GM19438 (cell line): ENCODE data around the gene BRD1.
"Not testable (repeated sequence)": the region's sequence is repeated elsewhere in the genome, so short reads cannot be mapped to it uniquely, and the experiment has no call there.

ENCODE experiments used
- ATAC-seq: cut with Tn5 transposase; IDR thresholded peaks from one replicate; pipeline ENCODE4 v1.9.1; 2021; ENCODE audit warnings: low read depth; ENCODE audit not compliant: unreplicated experiment

BRD1 gene

DNA sequence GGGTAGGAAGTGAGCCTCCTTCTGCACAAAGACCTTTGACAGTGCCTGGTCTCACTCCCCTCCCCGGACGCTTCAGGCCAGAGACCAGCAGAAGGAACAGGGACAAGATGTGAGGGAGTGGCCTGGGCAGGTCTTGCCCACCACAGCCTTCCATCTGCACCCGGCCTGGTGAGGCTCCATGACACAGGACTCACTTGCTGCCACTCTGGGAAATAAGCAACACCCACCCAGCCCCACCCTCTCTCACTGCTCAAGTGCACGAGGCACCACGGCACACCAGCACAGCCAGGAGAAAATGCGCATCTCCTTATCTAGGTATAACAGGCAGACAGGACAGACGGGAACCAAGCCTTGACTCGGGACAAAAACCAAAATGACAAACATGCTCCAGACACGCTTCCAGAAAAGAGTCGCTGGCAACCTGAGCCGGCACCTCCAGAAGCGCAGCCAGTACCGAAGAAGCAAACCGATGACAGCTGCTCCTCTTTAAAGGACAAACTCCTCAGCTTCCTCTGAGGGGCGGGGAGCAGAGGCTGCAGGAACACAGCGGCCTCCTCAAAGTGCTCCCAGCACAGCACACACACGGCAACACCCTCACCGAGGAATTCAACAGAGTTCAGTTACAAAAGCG lies 41.7 kb downstream of the BRD1 start:
- ATAC-seq, result no peak

DNA sequence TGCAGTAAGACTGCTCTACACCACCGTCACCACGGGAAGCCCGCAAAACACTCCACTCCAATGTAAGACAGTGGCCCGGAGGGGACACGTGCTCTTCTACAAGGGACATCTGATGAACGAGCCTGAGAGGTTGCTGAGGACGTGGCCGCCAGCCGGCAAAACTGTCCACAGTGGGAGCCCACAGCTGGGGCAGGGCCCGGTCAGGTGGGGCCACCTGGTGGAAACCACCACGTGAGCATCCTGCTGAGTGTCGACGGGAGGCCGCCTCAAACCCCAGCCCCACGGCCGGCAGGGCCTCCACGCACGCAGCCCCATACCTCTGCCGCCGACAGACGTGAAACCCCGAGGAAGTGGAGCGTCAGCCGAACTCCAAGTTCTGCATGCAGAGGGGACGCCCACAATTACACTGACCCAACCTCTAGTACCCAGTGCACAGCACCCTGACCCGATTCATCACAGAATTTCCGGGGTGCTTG lies 42.6 kb downstream of the BRD1 start:
- no peak for ATAC-seq

DNA sequence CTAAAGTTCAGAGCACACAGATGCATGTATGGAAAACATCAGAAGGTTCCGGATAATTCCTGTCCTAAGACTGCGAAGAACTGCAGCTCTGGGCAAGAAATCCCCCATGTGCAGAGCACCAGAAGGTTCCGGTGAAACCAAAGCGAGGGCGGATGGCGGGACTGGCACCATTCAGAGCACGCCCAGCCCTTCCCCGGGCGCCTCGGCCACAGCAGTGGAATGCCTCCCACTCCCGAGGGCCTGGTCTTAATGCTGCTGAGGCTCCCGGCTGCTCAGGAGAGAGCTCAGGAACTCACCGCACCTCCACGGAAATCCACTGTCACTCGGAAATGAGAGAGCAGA lies 43.1 kb downstream of the BRD1 start:
- no peak for ATAC-seq

DNA sequence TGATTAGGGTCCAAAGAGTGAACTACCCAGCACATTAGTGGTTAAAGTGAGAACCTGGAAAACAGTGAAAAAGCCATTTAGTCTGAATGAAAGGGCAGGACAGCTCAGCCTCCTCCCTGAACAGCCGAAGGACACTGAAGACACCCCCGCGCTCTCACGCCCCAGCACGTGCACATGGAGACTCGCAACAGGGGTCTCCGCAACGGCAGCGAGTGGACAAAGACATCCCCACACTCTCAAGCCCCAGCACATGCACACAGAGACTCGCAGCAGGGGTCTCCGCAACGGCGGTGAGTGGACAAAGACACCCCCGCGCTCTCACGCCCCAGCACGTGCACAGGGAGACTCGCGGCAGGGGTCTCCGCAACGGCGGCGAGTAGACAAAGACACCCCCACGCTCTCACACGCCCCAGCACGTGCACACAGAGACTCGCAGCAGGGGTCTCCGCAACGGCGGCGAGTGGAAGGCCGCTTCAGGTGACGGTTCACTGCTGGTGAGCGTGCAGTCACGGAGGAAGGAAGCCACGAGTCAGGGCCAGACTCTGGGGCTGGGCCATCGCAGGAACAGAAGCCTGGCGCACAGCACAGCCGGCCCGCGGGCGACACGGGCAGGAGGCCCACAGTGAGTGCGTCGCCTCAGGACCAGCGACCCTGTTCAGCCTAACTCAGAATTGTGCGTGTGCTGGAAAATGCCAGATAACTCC lies 43.6 kb downstream of the BRD1 start:
- no peak for ATAC-seq

DNA sequence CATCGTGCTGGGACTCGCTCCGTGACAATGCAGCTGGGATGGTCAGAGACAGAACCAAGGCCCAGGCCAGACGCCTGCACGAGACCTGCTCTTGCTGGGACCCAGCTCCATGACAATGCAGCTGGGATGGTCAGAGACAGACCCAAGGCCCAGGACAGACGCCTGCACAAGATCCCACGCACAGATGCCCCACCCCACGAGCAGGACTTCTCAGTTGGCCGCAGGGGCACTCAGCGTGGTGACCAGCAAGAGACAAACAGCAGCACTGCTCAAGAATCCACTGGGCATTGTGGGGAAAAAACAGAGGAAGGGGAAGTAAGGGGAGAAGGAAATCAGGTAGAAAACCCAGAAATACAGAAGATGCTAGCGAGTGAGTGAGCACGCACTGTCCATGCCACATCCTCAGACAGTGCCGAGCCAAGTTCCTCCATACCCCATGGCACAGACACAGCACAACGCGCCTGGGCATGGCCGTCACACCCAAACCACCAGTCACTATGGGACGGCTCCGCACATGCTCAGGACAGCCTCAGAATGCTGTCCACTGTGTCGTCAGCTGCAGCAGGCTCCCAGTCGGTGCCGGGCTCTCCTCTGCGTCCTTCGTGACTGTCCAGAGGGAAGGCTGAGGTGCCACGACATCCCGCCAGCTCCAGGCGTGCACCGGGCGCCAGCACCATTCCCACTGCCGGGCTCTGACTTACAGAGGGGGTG lies 44.5 kb downstream of the BRD1 start:
- ATAC-seq, result no peak

DNA sequence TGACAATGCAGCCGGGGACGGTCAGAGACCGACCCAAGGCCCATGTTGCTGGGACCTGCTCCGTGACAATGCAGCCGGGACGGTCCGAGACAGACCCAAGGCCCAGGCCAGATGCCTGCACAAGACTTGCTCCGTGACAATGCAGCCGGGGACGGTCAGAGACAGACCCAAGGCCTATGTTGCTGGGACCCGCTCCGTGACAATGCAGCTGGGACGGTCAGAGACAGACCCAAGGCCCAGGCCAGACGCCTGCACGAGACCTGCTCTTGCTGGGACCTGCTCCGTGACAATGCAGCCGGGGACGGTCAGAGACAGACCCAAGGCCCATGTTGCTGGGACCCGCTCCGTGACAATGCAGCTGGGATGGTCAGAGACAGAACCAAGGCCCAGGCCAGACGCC lies 45.8 kb downstream of the BRD1 start:
- ATAC-seq, result not testable (repeated sequence)

DNA sequence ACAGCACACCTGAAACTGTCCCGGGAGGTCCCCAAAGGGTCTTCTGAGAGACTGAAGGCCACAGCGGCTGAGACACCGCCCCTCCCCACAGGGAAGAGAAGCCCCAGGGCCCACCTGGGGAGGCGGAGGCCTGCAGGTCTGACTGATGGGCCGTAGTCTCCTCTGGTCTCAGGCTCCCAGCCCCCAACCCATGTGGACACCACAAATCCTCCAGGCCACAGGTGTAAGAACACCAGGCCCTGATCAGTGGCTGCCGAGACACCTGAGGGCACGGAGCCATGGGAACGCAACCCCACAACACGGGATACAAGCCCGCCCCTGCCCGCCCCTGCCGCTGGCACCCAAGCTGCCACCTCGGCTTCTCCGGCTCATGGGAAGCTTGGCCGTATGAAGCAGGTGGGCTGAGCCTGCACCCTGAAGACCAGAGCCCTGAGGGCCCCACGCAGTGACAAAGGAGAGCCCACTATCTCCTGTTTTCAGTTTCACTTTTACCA lies 46.3 kb downstream of the BRD1 start:
- ATAC-seq, result no peak

DNA sequence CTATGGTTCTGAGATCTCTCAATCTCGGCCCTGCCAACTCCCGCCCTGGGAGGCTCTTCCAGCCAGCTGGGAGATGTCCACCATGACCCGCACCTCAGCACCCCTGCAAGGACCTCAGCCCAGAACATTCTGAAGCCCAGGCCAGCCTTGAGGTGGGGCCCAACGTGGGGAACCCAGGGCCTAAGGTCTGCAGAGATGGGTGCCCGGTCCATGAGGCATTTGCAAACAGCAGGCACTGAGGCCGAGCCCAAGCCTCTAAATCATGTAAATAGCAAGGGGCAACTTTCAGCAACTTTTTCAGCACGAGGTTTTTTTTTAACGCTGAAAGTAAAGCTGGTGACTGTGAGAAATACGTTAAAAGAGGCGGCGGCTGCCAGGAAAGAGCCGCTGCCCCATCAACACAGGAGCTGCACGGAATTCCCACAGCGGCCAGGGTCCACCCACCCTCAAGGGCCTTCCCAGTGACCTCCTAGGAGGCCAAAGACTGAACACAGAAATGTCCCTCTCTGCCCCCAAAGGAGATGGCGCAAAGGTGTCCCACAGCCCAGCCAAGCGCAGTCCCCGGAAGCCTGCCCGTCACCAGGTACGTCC lies 46.9 kb downstream of the BRD1 start:
- no peak for ATAC-seq

DNA sequence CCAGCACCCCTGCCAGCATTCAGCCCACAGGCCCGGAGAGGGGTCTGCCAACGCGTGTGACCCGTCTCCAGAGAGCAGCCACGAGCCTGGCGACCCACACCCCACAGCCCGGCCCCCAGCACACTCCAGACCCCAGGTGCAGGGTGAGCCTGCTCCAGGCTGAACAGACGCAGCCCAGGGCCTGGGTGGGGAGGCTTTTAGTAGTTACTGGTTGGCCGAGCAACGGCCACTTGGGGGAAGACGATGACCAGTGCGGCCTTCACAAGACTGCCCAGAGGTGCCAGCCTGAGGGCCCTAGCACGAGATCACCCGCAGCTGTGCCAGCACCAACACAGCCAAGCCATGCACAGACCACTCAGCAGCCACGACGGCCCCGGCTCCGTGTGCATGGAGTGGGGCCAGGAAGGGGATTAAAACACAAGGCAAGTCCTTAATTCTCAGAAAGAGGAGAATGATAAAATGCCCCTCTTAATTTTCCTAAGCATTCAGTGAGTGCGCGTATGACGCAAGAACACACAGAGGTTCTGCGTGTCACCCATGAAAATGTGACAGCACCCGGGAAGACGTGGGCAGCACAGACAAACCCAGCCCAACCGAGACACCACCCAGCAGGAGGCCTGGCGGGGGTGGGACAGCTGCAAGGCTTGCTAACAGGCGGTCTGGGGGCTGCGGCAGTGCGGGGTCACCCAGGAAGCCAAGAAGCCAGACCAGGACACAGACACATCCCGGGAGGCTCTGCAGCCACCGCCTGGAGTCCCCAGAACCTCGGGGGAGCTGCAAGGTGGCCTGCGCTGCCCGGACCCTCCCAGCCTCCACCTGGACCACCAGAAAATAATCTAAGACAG lies 47.6 kb downstream of the BRD1 start:
- ATAC-seq, result no peak

DNA sequence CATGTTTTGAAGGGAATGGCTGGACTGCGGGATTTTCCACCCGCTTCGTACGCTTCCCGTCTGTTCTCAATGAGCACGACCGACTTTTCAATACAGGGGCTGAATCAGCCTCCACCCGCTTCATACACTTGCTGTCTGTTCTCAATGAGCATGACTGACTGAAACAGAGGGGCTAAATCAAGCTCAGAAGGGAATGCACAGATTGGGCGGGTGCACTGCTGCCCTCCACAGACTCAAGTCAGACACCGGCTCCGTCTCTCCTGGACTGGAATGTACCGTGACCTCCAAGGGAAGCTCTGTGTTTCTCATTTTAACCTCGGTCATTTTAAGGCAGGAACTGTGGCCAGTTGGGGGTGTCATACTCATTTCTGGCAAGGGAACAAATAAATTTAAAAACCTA lies 48.5 kb downstream of the BRD1 start:
- no peak for ATAC-seq

DNA sequence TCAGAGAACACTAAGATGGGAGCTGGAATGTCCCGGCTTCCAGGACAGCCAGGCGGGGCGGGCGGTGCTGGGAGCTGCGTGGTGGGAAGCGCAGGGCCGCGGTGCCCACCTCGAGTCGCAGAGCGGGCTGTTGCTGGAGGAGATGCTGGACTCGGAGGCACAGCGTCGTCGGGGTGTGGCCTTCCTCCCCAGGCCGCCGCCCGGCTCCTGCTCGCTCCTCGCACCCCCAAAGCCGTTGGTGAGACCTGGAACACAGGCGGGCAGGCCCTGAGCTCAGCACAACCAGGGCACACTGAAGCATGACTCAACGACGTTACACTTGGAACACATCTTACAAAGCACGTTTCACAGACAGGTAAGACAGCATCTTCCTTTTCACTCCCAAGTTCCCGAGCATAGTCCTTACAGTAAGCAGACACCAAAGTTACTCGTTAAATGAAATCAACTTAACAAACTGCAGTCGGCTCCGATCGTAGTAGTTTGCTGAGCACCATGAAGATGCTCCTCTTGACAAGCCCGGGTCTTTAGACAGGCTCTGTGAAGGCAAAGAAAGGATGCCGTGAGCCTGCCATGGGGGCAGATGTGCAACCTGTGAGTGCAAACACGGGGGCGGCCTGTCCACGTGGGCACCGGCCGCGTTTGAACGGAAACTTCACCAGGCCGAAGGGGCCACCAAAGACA lies 50.0 kb downstream of the BRD1 start:
- ATAC-seq, result no peak

DNA sequence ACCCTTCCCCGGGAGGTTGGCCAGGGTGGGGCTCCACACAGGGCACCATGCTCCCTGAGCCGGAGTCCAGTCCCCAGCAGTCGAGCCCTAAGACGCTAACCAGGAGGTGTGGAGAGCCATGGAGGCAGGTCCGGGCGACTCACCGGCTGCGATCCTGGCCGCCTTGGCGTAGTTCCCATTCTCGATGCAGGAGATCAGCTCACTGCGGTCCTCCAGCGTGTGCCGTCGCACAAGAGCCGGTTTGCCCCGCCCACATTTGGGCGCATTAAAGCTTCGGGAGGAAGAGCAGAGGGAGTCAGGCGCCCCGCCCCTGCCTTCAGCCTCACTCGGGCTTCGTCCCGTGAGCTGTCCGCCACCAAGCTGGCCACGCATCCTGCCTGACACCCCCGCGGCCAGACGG lies 50.8 kb downstream of the BRD1 start:
- no peak for ATAC-seq

DNA sequence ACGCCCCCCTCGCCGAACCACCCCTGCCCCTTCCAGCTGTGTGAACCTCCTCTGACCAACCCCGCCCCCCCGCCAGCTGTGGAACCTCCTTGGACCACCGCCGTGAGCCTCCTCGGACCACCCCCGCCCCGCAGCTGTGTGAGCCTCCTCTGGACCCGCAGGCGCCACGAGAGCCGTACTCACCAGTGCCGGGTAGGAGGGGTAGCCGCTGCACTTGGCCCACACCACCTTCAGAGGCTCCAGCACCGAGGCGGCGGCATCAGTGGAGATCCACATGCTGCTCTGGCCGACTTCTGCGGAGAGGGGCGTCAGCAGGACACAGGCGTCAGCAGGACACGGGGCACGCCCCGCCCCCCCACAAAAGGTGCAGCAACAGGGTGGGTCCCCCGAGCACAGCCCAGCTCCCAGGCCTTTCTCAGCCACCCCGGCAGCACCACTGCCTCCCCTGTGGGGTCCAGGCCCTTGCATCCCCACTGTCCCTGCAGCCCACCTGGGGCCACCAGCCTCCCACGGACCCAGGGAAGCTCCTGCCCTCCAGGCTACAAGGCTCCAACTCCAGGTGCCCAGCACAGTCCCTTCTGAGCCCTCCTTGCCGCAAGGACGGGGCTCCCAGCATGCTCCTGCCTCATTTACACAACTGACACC lies 51.7 kb downstream of the BRD1 start:
- ATAC-seq, result no peak

DNA sequence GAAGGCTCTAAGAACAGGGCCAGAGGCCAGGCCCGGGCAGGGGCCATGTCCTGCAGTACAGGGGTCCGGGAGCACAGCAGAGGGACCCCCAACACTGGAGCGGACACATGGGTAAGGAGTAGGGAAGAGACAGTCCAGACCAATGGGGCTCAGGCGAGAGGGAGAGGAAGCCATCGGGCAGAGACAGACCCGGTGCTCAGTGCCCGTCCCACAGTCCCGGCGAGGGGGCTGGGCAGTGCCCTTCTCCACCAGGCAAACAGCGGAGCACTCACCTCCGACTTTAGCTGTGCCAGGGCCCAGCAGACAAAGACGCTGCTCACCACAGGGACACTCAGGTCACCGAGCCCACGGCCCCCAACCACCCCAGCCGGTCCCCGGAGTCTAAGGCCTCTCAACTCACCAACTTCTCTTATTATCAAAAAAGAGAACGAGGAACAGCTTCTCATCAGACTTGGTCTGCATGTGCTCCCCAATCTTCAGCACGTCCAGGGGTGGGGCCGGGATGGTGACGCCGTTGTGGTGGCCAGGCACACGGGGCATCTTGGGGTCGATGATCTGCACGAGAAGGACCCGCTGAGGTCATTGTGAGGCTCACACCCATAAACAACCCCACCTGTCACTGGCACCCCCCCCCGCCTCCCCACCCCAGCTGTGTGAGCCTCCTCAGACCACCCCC lies 52.3 kb downstream of the BRD1 start:
- ATAC-seq, result no peak

DNA sequence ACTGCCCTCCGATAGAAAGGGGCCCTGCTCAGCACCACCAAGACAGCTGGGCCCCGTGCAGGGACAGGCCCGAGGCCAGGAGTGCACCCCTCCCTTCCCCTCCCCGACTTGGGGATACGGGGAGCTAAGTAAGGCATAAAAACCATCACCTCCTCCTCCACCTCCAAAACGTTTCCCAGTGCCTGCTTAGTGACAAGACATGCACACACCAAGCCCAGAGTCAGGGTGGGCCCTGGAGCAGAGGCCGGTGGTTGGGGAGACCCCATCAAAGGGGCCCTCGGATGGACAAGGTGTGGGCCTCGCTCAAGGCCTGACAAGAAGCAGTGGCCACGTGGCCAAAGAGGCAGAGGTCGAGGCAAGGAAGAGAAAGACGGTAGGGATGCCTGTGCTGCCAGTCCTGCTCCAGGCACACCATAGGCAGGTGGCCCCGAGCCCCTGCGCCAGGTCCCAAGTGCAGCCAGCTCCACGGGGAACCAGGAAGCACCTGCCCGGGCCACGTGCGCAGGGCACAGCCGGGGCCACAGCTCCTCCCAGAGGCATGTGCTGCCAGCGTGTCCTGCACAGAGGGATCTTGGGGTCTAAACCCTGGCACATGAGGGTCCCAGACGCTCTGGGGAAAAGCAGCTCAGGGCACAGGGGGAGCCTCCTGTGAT lies 53.0 kb downstream of the BRD1 start:
- no peak for ATAC-seq

DNA sequence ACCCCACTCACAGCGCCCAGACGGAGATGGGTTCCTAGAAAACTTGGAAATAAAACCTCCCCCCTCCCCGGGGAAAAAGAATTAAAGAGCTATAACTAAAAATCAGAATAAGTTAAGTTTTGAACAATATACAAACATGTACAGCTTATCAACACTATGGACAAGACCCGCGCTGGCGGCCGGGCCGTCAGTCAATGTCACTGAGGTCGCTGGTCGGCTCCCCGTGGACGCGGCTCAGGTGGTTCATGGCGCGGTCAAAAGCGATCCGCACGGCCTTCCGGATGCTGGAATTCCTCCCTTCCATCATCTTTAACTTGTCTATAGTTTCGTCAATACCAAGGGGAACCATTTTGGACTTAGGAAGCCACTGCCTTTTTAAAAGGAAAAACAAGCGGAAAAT lies 53.6 kb downstream of the BRD1 start:
- no peak for ATAC-seq

DNA sequence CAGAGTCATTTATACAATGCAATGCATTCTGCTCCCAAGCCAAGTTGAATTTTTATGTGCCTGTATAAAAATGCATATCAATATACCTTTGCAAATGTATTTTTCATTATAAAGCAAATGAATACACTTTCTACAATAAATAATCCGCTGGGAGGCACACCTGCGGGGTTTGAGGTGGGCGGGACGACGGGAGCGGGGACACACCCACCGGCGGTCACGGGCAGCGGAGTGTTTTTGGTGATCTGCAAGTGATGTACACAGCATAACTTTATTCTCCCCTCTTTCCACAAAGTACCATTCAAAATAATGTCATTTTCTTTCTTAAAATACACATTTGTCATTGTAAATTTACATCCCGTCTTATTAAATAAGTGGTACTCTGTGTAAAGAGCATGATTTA lies 54.1 kb downstream of the BRD1 start:
- ATAC-seq, result no peak

DNA sequence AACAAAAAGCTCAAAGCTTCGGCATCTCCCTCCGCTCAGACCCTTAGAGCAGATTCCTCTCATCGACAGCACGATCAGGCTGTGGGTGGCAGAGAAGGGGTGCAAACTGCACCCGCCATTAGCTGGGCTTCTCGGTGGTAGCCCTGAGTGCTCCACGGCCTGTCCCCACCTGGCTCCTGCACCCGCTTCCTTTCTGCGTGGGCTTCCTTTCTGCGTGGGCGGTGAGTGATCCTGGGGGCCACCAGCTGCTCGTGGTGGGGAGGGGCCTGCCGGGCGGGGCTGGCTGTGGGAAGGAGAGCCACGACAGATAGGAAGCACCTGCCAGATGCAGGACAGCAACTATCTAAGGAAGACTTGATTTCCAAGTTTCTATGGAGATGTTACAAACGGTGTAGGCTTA lies 55.0 kb downstream of the BRD1 start:
- no peak for ATAC-seq
